Bronchial epithelial cell (primary cell): Measurements from ENCODE around the gene PHLDA3. TPM values are rescaled to one million over a fixed set of nuclear protein-coding genes. Genes with fewer than 3 reads are reported as not detected.

ENCODE experiments used
- DNase-seq: peaks from one replicate; pipeline ENCODE4 v3.0.0-alpha.2; 2010; ENCODE audit warnings: low read depth
- FAIRE-seq: peaks from 2 replicates; lab custom pipeline; 2011; peaks lifted over from hg19 to GRCh38; lab: Jason Lieb, UNC
- H3K27me3 ChIP-seq: 2 replicates; pipeline ENCODE4 v1.5.1; 2011; ENCODE audit warnings: low read length; ENCODE audit not compliant: control insufficient read depth, insufficient read depth
- H3K36me3 ChIP-seq: 2 replicates; pipeline ENCODE4 v1.5.1; 2011; ENCODE audit warnings: low read length; ENCODE audit not compliant: control insufficient read depth, insufficient read depth
- H3K4me3 ChIP-seq: 2 replicates; pipeline ENCODE4 v1.5.1; 2011; ENCODE audit warnings: mild to moderate bottlenecking, low read depth, low read length, control low read depth
- total RNA-seq: library from RNA; depleted of rRNA; stranded (reverse); fragments of >200 nt; gene quantifications from 2 replicates; pipeline ENCODE4 v1.2.1, GENCODE V29; 2014
- TF ChIP-seq, protein P1 (sequence below): IDR thresholded peaks from 2 replicates; pipeline ENCODE4 v1.5.1; 2011; ENCODE audit warnings: mild to moderate bottlenecking, moderate library complexity, low read length, control low read depth, inconsistent platforms; ENCODE audit not compliant: insufficient read depth, severe bottlenecking

The PHLDA3 gene
- total RNA-seq, 1 donor from 2014 or later: 118 TPM

DNA sequence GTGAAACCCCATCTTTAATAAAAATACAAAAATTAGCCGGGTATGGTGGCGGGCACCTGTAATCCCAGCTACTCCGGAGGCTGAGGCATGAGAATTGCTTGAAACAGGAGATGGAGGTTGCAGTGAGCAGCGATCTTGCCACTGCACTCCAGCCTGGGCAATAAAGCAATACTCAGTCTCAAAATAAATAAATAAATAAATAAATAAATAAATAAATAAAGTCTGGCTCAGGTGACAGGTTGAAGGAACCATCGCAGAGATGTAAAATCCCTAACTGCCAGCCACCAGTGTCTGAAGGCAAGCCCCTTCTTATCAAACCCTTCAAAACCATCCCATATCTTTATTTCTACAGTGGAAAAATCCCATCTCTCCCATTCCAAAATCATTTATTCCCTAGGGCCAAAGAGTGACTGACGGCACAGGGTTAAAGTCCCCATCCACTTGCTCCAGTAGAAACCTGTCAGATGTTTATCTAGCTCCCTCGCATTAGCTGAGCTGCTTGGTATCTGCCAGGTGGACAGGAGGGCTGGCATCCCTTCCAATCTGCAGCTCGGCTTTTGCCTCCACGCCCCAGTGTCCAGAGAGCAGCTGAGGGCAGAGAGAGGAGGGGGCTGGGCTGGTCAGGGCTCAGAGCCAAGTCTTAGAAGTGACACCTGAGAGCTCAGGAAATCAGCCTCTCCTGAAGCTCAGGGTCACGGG lies 33.0 kb upstream of the PHLDA3 start:
- no peaks in the 10 kb centered on the region for H3K27me3 ChIP-seq
- FAIRE-seq (no peak), DNase-seq (no peak)
- TF ChIP-seq, protein P1, sequence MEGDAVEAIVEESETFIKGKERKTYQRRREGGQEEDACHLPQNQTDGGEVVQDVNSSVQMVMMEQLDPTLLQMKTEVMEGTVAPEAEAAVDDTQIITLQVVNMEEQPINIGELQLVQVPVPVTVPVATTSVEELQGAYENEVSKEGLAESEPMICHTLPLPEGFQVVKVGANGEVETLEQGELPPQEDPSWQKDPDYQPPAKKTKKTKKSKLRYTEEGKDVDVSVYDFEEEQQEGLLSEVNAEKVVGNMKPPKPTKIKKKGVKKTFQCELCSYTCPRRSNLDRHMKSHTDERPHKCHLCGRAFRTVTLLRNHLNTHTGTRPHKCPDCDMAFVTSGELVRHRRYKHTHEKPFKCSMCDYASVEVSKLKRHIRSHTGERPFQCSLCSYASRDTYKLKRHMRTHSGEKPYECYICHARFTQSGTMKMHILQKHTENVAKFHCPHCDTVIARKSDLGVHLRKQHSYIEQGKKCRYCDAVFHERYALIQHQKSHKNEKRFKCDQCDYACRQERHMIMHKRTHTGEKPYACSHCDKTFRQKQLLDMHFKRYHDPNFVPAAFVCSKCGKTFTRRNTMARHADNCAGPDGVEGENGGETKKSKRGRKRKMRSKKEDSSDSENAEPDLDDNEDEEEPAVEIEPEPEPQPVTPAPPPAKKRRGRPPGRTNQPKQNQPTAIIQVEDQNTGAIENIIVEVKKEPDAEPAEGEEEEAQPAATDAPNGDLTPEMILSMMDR: no peak
- H3K36me3 ChIP-seq: peaks cover 3% of the 10 kb centered on the region
- H3K4me3 ChIP-seq: no peak overlapping the region

DNA sequence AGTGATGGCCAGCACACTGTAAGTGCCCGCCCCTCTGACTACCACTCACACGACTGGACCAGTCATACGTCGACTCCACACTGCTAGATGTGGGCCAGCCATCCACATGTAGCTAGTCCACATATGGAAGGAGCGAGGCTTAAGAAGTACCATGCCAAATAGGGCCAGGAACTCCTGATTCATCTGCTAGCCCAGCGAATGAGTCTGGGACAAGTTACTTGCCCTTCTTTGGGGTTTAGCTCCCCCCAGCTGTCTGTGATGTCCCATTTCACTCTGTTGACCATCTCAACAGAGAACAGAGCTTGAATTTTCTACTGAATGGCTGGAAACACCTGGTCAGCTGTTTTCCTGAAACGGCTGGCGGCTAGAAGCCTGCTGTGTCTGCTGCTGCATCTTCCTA lies 32.2 kb upstream of the PHLDA3 start:
- FAIRE-seq: no peak

DNA sequence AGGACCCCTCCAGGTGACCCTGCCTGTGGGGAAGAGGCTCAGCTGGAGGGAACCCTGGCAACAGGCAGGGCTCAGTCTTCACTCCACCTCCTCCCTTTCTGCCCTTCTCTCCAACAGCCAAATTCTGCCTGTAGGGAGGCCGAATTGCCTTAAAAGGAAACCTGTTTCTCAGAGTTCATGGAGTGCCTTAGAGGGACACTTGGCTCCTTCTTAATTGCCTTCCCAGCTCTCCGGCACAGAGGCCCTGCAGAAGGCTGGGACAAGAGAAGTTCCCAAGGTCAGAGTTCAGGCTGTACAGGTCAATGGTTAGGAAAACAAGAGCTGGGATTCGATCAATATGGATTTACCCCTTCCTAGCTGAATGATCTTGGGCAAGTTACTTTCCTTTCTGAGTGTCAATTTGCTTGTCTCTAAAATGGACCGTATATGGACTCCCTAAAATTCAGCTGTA lies 31.7 kb upstream of the PHLDA3 start:
- H3K4me3 ChIP-seq: no peak overlapping the region
- FAIRE-seq: no peak
- H3K36me3 ChIP-seq: peaks cover 3% of the 10 kb centered on the region
- no peak for DNase-seq
- no peaks in the 10 kb centered on the region for H3K27me3 ChIP-seq
- TF ChIP-seq, protein P1: no peak

More for the DNA sequence above, 32.2 kb upstream of the PHLDA3 start:
- TF ChIP-seq, protein P1: no peak
- H3K36me3 ChIP-seq: peaks cover 3% of the 10 kb centered on the region
- no peak overlapping the region for H3K4me3 ChIP-seq
- no peaks in the 10 kb centered on the region for H3K27me3 ChIP-seq
- DNase-seq: no peak

DNA sequence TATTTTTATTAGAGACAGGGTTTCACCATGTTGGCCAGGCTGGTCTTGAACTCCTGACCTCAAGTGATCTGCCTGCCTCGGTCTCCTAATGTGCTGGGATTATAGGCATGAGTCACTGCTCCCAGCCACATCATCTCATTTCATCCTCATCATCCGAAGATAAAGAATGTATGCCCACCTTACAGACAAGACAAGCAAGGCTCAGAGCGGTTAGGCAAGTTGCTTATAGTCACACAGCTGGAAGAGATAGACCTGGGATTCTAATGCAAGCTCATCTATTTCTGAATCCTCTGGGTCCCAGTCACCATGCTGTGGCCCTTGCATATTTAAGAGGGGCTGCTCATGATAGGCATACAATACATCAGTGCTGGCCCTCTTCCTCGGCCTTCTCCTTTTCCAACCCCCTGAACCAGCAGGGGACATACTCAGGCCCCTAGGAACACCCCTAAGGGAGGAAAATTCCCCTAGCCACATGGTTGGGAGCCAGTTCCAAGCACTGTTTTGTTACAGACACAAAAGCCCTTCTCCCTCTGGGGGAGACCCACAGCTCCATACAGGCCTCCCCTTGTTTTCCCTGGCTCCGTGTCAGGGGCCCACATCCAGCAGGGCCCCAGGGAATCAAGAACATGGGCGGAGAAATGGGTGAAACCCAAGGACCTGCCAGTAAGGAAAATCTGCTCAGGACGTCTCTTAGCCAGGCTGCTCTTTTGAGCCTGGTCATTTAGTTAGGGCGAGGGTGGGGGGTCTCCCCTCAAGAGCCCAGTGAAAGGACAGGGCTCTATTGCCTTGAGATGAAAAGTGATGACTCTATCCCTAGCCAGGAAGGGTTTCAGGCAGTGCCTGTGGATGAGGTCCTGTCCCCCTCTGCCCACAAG lies 31.0 kb upstream of the PHLDA3 start:
- no peak for DNase-seq
- TF ChIP-seq, protein P1: no peak
- no peak for FAIRE-seq
- H3K27me3 ChIP-seq: no peaks in the 10 kb centered on the region
- no peak overlapping the region for H3K4me3 ChIP-seq
- H3K36me3 ChIP-seq: peaks cover 5% of the 10 kb centered on the region

DNA sequence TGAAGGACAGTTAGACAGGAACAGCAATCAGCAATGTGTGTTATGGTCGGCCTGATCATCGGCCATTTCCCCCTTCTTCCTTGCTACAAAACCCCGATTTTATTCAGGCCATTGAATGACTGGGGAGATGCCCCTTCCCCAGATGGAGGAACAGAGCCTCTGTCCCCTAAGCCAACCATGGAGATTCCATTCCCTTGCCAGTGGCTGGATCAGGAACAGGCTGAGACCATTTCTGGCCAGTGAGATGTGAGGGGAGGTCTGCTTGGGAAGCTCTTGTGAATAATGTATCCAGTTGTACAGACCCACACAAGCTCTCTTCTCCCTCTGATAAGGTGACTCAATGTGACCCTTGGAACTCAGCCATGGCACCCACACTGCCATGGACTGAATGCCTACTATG lies 30.2 kb upstream of the PHLDA3 start:
- TF ChIP-seq, protein P1: no peak
- Histone ChIP-seq H3K27me3 (no peaks in the 10 kb centered on the region), H3K4me3 (no peak overlapping the region), H3K36me3 (peaks cover 8% of the 10 kb centered on the region)
- FAIRE-seq (no peak), DNase-seq (no peak)
